HL-60 (cell line): ENCODE results near the gene NBAS.
A peak's percentile ranks its signal among the peaks of the same experiment; 100 is the strongest.

ENCODE experiments used
- DNase-seq, 2 experiments: peaks; one replicate each; pipeline ENCODE4 v3.0.0-alpha.2; 2010 to 2020; ENCODE audit warnings: low read depth in 1 of 2, low spot score in 1 of 2
- H3K27ac ChIP-seq: fragments of 250-450 bp; sonication (Bioruptor Pico); replicated peaks from 2 replicates; pipeline ENCODE4 v1.5.1; 2020; ENCODE audit warnings: mild to moderate bottlenecking, moderate library complexity
- H3K27me3 ChIP-seq: fragments of 250-450 bp; sonication (Bioruptor Pico); 2 replicates; pipeline ENCODE4 v1.5.1; 2021; ENCODE audit warnings: mild to moderate bottlenecking, moderate library complexity; ENCODE audit not compliant: insufficient read depth, poor library complexity, severe bottlenecking
- H3K4me3 ChIP-seq: replicated peaks from 2 replicates; pipeline ENCODE4 v1.5.1; 2011; ENCODE audit warnings: mild to moderate bottlenecking, control low read depth, low read length; ENCODE audit not compliant: insufficient read depth
- GABPA ChIP-seq: IDR thresholded peaks from 2 replicates; pipeline ENCODE4 v1.6.1; 2012; ENCODE audit warnings: low read depth
- POLR2AphosphoS5 ChIP-seq: IDR thresholded peaks from 2 replicates; pipeline ENCODE4 v1.6.1; 2012; ENCODE audit warnings: low read depth
- SPI1 ChIP-seq: IDR thresholded peaks from 2 replicates; pipeline ENCODE4 v1.6.1; 2012; ENCODE audit warnings: low read depth, mild to moderate bottlenecking, borderline replicate concordance
- TF ChIP-seq, protein P1 (sequence below): IDR thresholded peaks from 2 replicates; pipeline ENCODE4 v1.6.1; 2012; ENCODE audit warnings: low read depth; ENCODE audit not compliant: insufficient replicate concordance
- TF ChIP-seq, protein P2 (sequence below): IDR thresholded peaks from one replicate; pipeline ENCODE4 v1.5.1; 2011; ENCODE audit warnings: low read length, control low read depth, inconsistent platforms; ENCODE audit not compliant: insufficient read depth

Gene NBAS

DNA sequence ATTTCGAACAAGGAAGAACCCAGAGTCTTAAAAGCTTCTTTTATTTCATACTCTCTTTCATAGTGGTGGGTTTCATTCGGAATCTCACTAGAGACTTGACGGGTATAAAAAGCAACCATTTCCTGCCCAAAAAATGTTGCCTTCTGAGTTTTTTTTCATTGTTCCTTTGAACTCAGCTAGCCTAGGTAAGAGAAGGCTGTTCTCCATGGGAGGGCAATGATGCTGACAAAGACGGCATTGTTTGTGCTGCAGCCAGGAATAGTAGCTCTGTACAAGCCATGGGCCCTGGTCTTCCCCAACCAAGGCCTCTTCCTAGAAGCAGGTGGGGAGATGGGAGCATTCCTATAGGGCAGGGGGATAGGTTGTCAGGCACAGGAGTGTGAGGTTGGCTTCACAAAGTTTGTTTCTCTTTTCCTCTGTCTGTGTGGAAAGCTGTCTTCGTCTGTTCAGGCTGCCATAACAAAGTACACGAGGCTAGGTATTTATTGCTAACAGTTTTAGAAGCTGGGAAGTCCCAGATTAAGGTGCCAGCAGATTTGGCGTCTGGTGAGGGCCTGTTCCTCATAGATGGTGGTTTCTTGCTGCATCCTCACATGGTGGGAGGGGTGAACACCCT lies 405.1 kb downstream of the NBAS start:
- DNase-seq, result no peak
- H3K27ac ChIP-seq, result no peak overlapping the region
- no peak for TF ChIP-seq SPI1
- TF ChIP-seq, protein P1, sequence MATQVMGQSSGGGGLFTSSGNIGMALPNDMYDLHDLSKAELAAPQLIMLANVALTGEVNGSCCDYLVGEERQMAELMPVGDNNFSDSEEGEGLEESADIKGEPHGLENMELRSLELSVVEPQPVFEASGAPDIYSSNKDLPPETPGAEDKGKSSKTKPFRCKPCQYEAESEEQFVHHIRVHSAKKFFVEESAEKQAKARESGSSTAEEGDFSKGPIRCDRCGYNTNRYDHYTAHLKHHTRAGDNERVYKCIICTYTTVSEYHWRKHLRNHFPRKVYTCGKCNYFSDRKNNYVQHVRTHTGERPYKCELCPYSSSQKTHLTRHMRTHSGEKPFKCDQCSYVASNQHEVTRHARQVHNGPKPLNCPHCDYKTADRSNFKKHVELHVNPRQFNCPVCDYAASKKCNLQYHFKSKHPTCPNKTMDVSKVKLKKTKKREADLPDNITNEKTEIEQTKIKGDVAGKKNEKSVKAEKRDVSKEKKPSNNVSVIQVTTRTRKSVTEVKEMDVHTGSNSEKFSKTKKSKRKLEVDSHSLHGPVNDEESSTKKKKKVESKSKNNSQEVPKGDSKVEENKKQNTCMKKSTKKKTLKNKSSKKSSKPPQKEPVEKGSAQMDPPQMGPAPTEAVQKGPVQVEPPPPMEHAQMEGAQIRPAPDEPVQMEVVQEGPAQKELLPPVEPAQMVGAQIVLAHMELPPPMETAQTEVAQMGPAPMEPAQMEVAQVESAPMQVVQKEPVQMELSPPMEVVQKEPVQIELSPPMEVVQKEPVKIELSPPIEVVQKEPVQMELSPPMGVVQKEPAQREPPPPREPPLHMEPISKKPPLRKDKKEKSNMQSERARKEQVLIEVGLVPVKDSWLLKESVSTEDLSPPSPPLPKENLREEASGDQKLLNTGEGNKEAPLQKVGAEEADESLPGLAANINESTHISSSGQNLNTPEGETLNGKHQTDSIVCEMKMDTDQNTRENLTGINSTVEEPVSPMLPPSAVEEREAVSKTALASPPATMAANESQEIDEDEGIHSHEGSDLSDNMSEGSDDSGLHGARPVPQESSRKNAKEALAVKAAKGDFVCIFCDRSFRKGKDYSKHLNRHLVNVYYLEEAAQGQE, result no peak
- no peak for TF ChIP-seq GABPA
- TF ChIP-seq, protein P2, sequence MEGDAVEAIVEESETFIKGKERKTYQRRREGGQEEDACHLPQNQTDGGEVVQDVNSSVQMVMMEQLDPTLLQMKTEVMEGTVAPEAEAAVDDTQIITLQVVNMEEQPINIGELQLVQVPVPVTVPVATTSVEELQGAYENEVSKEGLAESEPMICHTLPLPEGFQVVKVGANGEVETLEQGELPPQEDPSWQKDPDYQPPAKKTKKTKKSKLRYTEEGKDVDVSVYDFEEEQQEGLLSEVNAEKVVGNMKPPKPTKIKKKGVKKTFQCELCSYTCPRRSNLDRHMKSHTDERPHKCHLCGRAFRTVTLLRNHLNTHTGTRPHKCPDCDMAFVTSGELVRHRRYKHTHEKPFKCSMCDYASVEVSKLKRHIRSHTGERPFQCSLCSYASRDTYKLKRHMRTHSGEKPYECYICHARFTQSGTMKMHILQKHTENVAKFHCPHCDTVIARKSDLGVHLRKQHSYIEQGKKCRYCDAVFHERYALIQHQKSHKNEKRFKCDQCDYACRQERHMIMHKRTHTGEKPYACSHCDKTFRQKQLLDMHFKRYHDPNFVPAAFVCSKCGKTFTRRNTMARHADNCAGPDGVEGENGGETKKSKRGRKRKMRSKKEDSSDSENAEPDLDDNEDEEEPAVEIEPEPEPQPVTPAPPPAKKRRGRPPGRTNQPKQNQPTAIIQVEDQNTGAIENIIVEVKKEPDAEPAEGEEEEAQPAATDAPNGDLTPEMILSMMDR, result no peak
- TF ChIP-seq POLR2AphosphoS5, result no peak
- no peak overlapping the region for H3K4me3 ChIP-seq
- H3K27me3 ChIP-seq, result no peaks in the 10 kb centered on the region

DNA sequence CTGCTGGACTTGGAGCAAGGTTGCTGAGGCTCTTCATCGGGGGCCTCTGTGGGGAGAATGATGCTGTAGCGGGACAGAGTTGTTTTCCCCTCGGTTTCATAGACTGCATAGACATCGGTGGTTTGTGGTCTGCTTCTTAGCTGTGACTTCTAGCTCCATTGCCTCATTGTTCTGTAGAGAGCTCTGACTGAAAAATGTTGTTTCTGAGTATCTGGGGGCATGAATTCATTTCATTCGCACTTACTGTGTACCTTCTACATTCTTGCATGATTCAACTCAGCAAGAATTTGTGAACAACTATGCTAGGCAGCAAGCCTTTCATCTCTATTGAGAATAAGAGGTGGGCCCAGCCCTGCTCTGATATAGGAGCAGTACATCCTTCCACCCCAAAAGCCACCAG lies 406.8 kb downstream of the NBAS start:
- no peaks in the 10 kb centered on the region for H3K27me3 ChIP-seq
- TF ChIP-seq, protein P2, result no peak
- TF ChIP-seq POLR2AphosphoS5, result no peak
- TF ChIP-seq, protein P1, result no peak
- no peak for TF ChIP-seq SPI1
- TF ChIP-seq GABPA, result no peak
- no peak overlapping the region for H3K27ac ChIP-seq
- DNase-seq, result no peak
- H3K4me3 ChIP-seq, result no peak overlapping the region

DNA sequence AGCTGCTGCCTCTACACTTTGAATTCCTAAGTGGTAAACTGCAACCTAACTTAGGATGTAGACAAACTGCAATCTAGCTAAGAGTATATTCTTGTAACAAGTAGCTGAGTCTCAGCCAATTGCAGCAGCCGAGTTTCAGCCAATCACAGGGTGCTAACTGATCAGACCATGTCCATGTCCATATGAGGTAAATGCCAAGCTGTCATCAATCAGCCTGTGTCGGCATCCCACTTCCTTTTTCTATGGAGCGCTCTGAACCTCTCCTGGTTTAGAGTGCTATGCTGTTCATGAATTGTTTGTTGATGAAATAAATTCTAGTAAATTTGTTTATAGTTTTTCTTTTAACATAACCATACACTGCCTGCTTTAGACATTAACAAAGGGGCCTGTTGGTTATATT lies 408.8 kb downstream of the NBAS start:
- H3K27me3 ChIP-seq, result no peaks in the 10 kb centered on the region
- DNase-seq, result no peak
- TF ChIP-seq SPI1 (peak; percentile 19; the same call in 1 of the 2 replicates), POLR2AphosphoS5 (no peak)
- H3K4me3 ChIP-seq, result no peak overlapping the region
- H3K27ac ChIP-seq, result no peak overlapping the region

DNA sequence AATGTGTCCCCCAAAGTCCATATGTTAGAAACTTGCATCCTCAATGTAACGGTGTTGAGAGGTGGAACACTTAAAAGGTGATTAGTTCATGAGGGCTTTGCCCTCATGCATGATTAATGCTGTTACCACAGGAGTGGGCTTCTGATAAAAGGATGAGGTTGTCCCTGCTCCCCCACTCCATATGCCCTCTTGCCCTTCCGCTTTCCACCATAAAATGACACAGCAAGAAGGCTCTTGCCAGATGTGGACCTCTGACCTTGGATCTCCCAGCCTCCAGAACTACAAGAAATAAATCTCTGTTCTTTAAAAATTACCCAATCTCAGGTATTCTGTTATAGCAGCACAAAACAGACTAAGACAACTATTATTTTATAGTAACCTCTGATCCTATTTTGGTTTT lies 412.1 kb downstream of the NBAS start:
- H3K4me3 ChIP-seq, result no peak overlapping the region
- no peak for TF ChIP-seq GABPA
- no peak for TF ChIP-seq SPI1
- TF ChIP-seq, protein P1, result no peak
- no peak for DNase-seq
- no peak overlapping the region for H3K27ac ChIP-seq
- H3K27me3 ChIP-seq, result no peaks in the 10 kb centered on the region
